Tibial nerve (tissue), 3 donors: ENCODE measurements around the gene CNR2.

ENCODE experiments used
- POLR2A ChIP-seq, 2 donors: fragments of 450-650 bp; IDR thresholded peaks; one replicate each; pipeline ENCODE4 v1.6.1; 2017; ENCODE audit warnings: antibody characterized with exemption in 2 of 2, mild to moderate bottlenecking in 2 of 2, moderate library complexity in 2 of 2
- TF ChIP-seq, protein P1 (sequence below), 5 experiments: fragments of 200-600 bp in 3 of 5; fragments of 450-650 bp in 2 of 5; sonication (generic) in 3 of 5; IDR thresholded peaks; one replicate each; pipeline ENCODE4 v1.5.1; 2016 to 2019; ENCODE audit warnings: antibody characterized with exemption in 5 of 5, mild to moderate bottlenecking in 3 of 5, moderate library complexity in 2 of 5

GRCh38 chr1:23959461-23960290 is 46.5 kb upstream of the CNR2 start, which contains the start of gene PNRC2:
- TF ChIP-seq, protein P1, sequence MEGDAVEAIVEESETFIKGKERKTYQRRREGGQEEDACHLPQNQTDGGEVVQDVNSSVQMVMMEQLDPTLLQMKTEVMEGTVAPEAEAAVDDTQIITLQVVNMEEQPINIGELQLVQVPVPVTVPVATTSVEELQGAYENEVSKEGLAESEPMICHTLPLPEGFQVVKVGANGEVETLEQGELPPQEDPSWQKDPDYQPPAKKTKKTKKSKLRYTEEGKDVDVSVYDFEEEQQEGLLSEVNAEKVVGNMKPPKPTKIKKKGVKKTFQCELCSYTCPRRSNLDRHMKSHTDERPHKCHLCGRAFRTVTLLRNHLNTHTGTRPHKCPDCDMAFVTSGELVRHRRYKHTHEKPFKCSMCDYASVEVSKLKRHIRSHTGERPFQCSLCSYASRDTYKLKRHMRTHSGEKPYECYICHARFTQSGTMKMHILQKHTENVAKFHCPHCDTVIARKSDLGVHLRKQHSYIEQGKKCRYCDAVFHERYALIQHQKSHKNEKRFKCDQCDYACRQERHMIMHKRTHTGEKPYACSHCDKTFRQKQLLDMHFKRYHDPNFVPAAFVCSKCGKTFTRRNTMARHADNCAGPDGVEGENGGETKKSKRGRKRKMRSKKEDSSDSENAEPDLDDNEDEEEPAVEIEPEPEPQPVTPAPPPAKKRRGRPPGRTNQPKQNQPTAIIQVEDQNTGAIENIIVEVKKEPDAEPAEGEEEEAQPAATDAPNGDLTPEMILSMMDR (IDR thresholded peaks at IDR 0.05): peak in 2 of 5 experiments; percentile 31 to 46
- peak; percentile 96 to 97 for TF ChIP-seq POLR2A (IDR thresholded peaks at IDR 0.05)
